Panc1 (cell line): ENCODE measurements around the gene DLG4. TPM values are rescaled to one million over a fixed set of nuclear protein-coding genes. Genes with fewer than 3 reads are reported as not detected.
A peak's percentile ranks its signal among the peaks of the same experiment; 100 is the strongest.

Experiments used
- ATAC-seq: fragments of 200-7000 bp; cut with Tn5 transposase; 2 replicates; pipeline ENCODE4 v1.9.1; 2020; ENCODE audit warnings: mild to moderate bottlenecking, moderate library complexity
- BruUV-seq: library from RNA; stranded (reverse); fragments of 400-500 nt; replicated peaks from 2 replicates; lab custom pipeline; 2021; lab: Mats Ljungman, UMichigan
- CTCF ChIA-PET: fragments of 300-600 bp; sonication (Branson Sonifier 250); formaldehyde crosslinking; loops from one replicate; lab custom pipeline; 2022; ENCODE audit warnings: antibody characterized with exemption; lab: Charles Lee
- POLR2A ChIA-PET: fragments of 300-600 bp; sonication (Branson Sonifier 250); formaldehyde crosslinking; loops from one replicate; lab custom pipeline; 2022; ENCODE audit warnings: antibody characterized with exemption; lab: Charles Lee
- DNase-seq: peaks from one replicate; pipeline ENCODE4 v3.0.0-alpha.2; 2010; ENCODE audit warnings: low read depth, low spot score
- H3K27ac ChIP-seq: 2 replicates; pipeline ENCODE4 v1.5.1; 2011; ENCODE audit warnings: mild to moderate bottlenecking, low read length, inconsistent platforms
- H3K27me3 ChIP-seq: fragments of 200-500 bp; sonication (Bioruptor generic); 2 replicates; pipeline ENCODE4 v1.6.0; 2014; ENCODE audit warnings: low read length, inconsistent platforms; ENCODE audit not compliant: control insufficient read depth, insufficient read depth
- H3K36me3 ChIP-seq: fragments of 200-500 bp; sonication (Bioruptor generic); 2 replicates; pipeline ENCODE4 v1.5.1; 2014; ENCODE audit warnings: inconsistent platforms, mild to moderate bottlenecking, low read length, moderate library complexity; ENCODE audit not compliant: control insufficient read depth, insufficient read depth
- H3K4me1 ChIP-seq: 2 replicates; pipeline ENCODE4 v1.5.1; 2011; ENCODE audit warnings: inconsistent platforms, mild to moderate bottlenecking, low read length, moderate library complexity; ENCODE audit not compliant: control insufficient read depth, insufficient read depth
- H3K4me3 ChIP-seq, 2 experiments: 2 replicates each; pipeline ENCODE4 v1.5.1; 2011 to 2012; ENCODE audit warnings: low read depth in 2 of 2, low read length in 2 of 2, mild to moderate bottlenecking in 2 of 2, inconsistent platforms in 1 of 2, moderate library complexity in 1 of 2
- H3K9me3 ChIP-seq: fragments of 200-500 bp; sonication (Bioruptor generic); 2 replicates; pipeline ENCODE4 v1.5.1; 2014; ENCODE audit warnings: low read depth, mild to moderate bottlenecking, inconsistent platforms, low read length, moderate library complexity; ENCODE audit not compliant: control insufficient read depth, insufficient read depth
- CTCF ChIP-seq: fragments of 450-650 bp; IDR thresholded peaks from 2 replicates; pipeline ENCODE4 v1.5.1; 2017; ENCODE audit warnings: mild to moderate bottlenecking
- POLR2AphosphoS5 ChIP-seq: IDR thresholded peaks from 2 replicates; pipeline ENCODE4 v1.6.1; 2012; ENCODE audit warnings: mild to moderate bottlenecking, low read depth, low read length, moderate library complexity
- REST ChIP-seq, 2 experiments: IDR thresholded peaks; 2 replicates each; pipeline ENCODE4 v1.6.1; 2011 to 2012; ENCODE audit warnings: low read depth in 2 of 2, control low read depth in 1 of 2, low read length in 1 of 2, mild to moderate bottlenecking in 1 of 2, moderate library complexity in 1 of 2; ENCODE audit not compliant: insufficient read depth in 1 of 2
- SIN3A ChIP-seq: IDR thresholded peaks from 2 replicates; pipeline ENCODE4 v1.6.1; 2012; ENCODE audit warnings: low read depth, mild to moderate bottlenecking, low read length, moderate library complexity, borderline replicate concordance; ENCODE audit not compliant: insufficient read depth
- TCF7L2 ChIP-seq: IDR thresholded peaks from 2 replicates; pipeline ENCODE4 v1.6.1; 2011; ENCODE audit warnings: mild to moderate bottlenecking, low read depth, low read length, inconsistent platforms
- in situ Hi-C: cut with HindIII; loops from 2 replicates; pipeline ENCODE4 v1.10.0; 2016; ENCODE audit warnings: low sequenced_read_pairs, low pct_unique_long_range_greater_than_20kb
- intact Hi-C: fragments of 100-400 bp; cut with micrococcal nuclease; formaldehyde crosslinking; loops from one replicate; pipeline ENCODE4 v1.10.0; 2022; ENCODE audit not compliant: unreplicated experiment
- total RNA-seq: library from RNA; stranded (reverse); gene quantifications from one replicate; pipeline ENCODE4 v1.2.1, GENCODE V29; 2021; ENCODE audit not compliant: unreplicated experiment

DLG4 gene
- total RNA-seq, 1 experiment from 2014 or later = 32.4 TPM

GRCh38 chr17:7233701-7234082 is 14.1 kb upstream of the DLG4 start:
- BruUV-seq = no TSS peak
- CTCF ChIA-PET = no interaction called here

GRCh38 chr17:7232114-7232513 is 12.5 kb upstream of the DLG4 start:
- in situ Hi-C loops = no loop called here
- H3K4me3 ChIP-seq = peak overlapping the region; percentile 87 to 92
- TF ChIP-seq POLR2AphosphoS5 = no peak
- no peak for TF ChIP-seq SIN3A
- TF ChIP-seq REST (IDR thresholded peaks at IDR 0.05; ENCODE audit: insufficient read depth in 1 of 2, low read depth in 2 of 2, low read length in 1 of 2) = no peak
- no peak for TF ChIP-seq CTCF
- TF ChIP-seq TCF7L2 = no peak
- DNase-seq (no peak), ATAC-seq (no peak)
- peak overlapping the region; percentile 42; the same call in 1 of the 2 replicates for H3K27ac ChIP-seq
- CTCF ChIA-PET = no interaction called here
- intact Hi-C loops = no loop called here
- peaks cover 35% of the 10 kb centered on the region for H3K4me1 ChIP-seq
- POLR2A ChIA-PET = no interaction called here
- no peaks in the 10 kb centered on the region for H3K9me3 ChIP-seq
- BruUV-seq = TSS peak; percentile 63
- peaks cover 2% of the 10 kb centered on the region for H3K36me3 ChIP-seq
- no peaks in the 10 kb centered on the region for H3K27me3 ChIP-seq

More at GRCh38 chr17:7233701-7234082, 14.1 kb upstream of the DLG4 start:
- no peaks in the 10 kb centered on the region for H3K27me3 ChIP-seq
- no peaks in the 10 kb centered on the region for H3K9me3 ChIP-seq
- peak; percentile 8 for ATAC-seq
- peaks cover 5% of the 10 kb centered on the region for H3K36me3 ChIP-seq
- no peak for TF ChIP-seq REST (IDR thresholded peaks at IDR 0.05; ENCODE audit: insufficient read depth in 1 of 2, low read depth in 2 of 2, low read length in 1 of 2)
- no peak for TF ChIP-seq TCF7L2
- no peak for TF ChIP-seq CTCF
- no peak for TF ChIP-seq SIN3A
- TF ChIP-seq POLR2AphosphoS5 = no peak
- H3K4me1 ChIP-seq = peaks cover 38% of the 10 kb centered on the region
- H3K27ac ChIP-seq = peak overlapping the region; percentile 99
- intact Hi-C loops (no loop called here), in situ Hi-C loops (no loop called here)
- DNase-seq = no peak
- peak overlapping the region; percentile 87 to 92 for H3K4me3 ChIP-seq
- POLR2A ChIA-PET = no interaction called here
